Heart left ventricle (tissue), 16 donors: ENCODE results near the gene CIC. TPM values are rescaled to one million over a fixed set of nuclear protein-coding genes. Genes with fewer than 3 reads are reported as not detected.

Experiments used
- ATAC-seq, 4 donors: fragments of 200-7000 bp; cut with Tn5 transposase; one replicate each; pipeline ENCODE4 v1.9.1; 2020 to 2022; ENCODE audit warnings: moderate library complexity in 4 of 4, mild to moderate bottlenecking in 3 of 4, moderate number of reproducible peaks in 1 of 4
- DNase-seq, 5 donors: peaks; one replicate each; pipeline ENCODE4 v3.0.0-alpha.2; 2020
- H3K27ac ChIP-seq, 12 donors: fragments of 200-600 bp; sonication (generic) in 4 of 12; one replicate each; pipeline versions ENCODE4 v1.5.0 to v1.8.0; 2016 to 2022; ENCODE audit warnings: mild to moderate bottlenecking in 2 of 12
- H3K27me3 ChIP-seq, 9 donors: fragments of 200-600 bp; sonication (generic) in 2 of 9; one replicate each; pipeline versions ENCODE4 v1.5.1 to v1.8.0; 2016 to 2022; ENCODE audit warnings: mild to moderate bottlenecking in 3 of 9
- H3K36me3 ChIP-seq, 9 donors: fragments of 200-600 bp; sonication (generic) in 2 of 9; one replicate each; pipeline versions ENCODE4 v1.5.0 to v1.8.0; 2018 to 2022; ENCODE audit warnings: mild to moderate bottlenecking in 2 of 9
- H3K4me1 ChIP-seq, 12 donors: fragments of 200-600 bp; sonication (generic) in 4 of 12; one replicate each; pipeline versions ENCODE4 v1.5.0 to v1.8.0; 2016 to 2022; ENCODE audit warnings: mild to moderate bottlenecking in 3 of 12
- H3K4me3 ChIP-seq, 12 donors: fragments of 200-600 bp; sonication (generic) in 4 of 12; one replicate each; pipeline versions ENCODE4 v1.5.0 to v1.8.0; 2017 to 2022; ENCODE audit warnings: mild to moderate bottlenecking in 9 of 12, moderate library complexity in 4 of 12
- H3K9me3 ChIP-seq, 12 donors: fragments of 200-600 bp; sonication (generic) in 4 of 12; one replicate each; pipeline versions ENCODE4 v1.5.0 to v1.8.0; 2016 to 2022; ENCODE audit warnings: mild to moderate bottlenecking in 1 of 12
- POLR2A ChIP-seq, 2 donors: fragments of 450-650 bp; IDR thresholded peaks; one replicate each; pipeline ENCODE4 v1.6.1; 2017; ENCODE audit warnings: antibody characterized with exemption in 2 of 2, mild to moderate bottlenecking in 2 of 2, moderate library complexity in 2 of 2
- WGBS, 4 donors: extraction: QIAGEN DNeasy Blood & Tissue Kit in 2 of 4; methylation state at CpG; one replicate each; pipeline versions ENCODE4 v1.1.5 to v1.1.7; 2013 to 2018; 5-methylcytosine and 5-hydroxymethylcytosine counted together
- intact Hi-C, 10 donors: fragments of 100-400 bp; cut with DNase I; formaldehyde crosslinking; loops; one replicate each; pipeline versions ENCODE4 v1.11.1 to v1.14.2; 2022
- polyA plus RNA-seq, 2 donors: library from polyadenylated mRNA; stranded (reverse); fragments of 200-250 nt; gene quantifications; one replicate each; pipeline ENCODE4 v1.2.3, GENCODE V29; 2013
- total RNA-seq, 9 donors: library from RNA; depleted of rRNA in 2 of 9; stranded (reverse); fragments of >200 nt in 2 of 9; fragmentation: NEBNext Ultra II Directional in 3 of 9; extraction: Animal tissue kit (Norgen Biotek cat#: 25700) in 3 of 9; gene quantifications; one replicate each; pipeline versions ENCODE4 v1.1.0 to v1.2.4, GENCODE V29; 2016 to 2023
- TF ChIP-seq, protein P1 (sequence below), 12 donors: fragments of 200-600 bp; sonication (generic) in 4 of 12; IDR thresholded peaks; one replicate each; pipeline versions ENCODE4 v1.5.0 to v1.8.0; 2018 to 2022; ENCODE audit warnings: antibody characterized with exemption in 12 of 12, mild to moderate bottlenecking in 5 of 12
- donor health status: ischemic (EF 13 %, LVEDD 7.1; RV severe dilation, severe dysfunction).
- donor health status: healthy with polysubstance abuse.
- donor health status: DM: no; HTN: yes; CAD: no.
- donor health status: DM: no; HTN: no; CAD: no.
- donor health status: ischemic (EF 25% LVEDD 6.9; RV normal size, moderate dysfunction).
- donor health status: ischemic (EF 25% LVEDD 5.7; RV mildly dilated, moderate dysfunction).
- donor health status: healthy.
- donor health status: DM: yes; HTN: yes; CAD: no.
- donor health status: ischemic (EF 35%, LVEDD 5.7; RV mildly dilated, moderate dysfunction).
- donor health status: nonischemic (EF 11% LVEDD 7.7; RV severe dilation, severe dysfunction).
- donor health status: DM: yes; HTN: yes; CAD: no.
- donor health status: PGD.
- donor health status: ischemic (EF 29% LVEDD 5.4; RV normal size, mild dysfunction).
- donor health status: nonischemic (EF 23%, LVEDD 6.1; RV moderate dilation, normal function).

Gene CIC
- total and polyA plus RNA-seq, 11 donors: 25.5 to 54.8 (median 31.0) TPM

DNA sequence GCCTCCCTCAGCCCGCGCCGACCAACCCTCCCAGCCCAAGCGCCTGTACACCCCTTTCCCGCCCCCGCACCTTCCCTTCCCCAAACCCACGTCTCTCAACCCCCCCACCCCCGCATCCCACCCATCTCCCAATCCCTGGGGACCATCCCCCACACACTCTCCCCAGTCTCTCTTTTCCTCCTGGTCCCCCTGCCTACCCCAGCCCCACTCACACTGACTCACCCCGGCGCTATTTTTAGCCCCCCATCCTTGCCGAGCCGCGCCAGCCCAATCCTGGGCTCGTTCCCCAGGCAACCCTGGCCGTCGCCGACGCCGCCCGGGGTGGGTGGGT lies 11.7 kb downstream of the CIC start:
- Histone ChIP-seq H3K27ac (peak overlapping the region; percentile 95 to 100 (median 96)), H3K4me1 (peaks cover 27 to 89% (median 77%) of the 10 kb centered on the region in 12 donors), H3K9me3 (no peaks in the 10 kb centered on the region), H3K27me3 (no peaks in the 10 kb centered on the region), H3K4me3 (peak overlapping the region; percentile 51 to 97 (median 78)), H3K36me3 (peaks cover 0 to 7% (median 0%) of the 10 kb centered on the region in 9 donors)
- intact Hi-C loops: loop anchor here in 3 of 10 donors (1.0 to 5.0 kb wide), 3 partner anchors 26 to 38 kb away; partner anchors contain the start of genes ERF (in 1 of the 3) and GSK3A (in 1 of the 3)
- 0 to 1% (median 0%) methylated on average over 16 to 20 of the region's 20 CpGs for WGBS, 4 donors
- peak in 3 of 4 donors; percentile 24 to 44 (median 32) for ATAC-seq
- DNase-seq: peak in 2 of 5 donors; percentile 75 to 80
- no peak for TF ChIP-seq POLR2A (IDR thresholded peaks at IDR 0.05)
- TF ChIP-seq, protein P1, sequence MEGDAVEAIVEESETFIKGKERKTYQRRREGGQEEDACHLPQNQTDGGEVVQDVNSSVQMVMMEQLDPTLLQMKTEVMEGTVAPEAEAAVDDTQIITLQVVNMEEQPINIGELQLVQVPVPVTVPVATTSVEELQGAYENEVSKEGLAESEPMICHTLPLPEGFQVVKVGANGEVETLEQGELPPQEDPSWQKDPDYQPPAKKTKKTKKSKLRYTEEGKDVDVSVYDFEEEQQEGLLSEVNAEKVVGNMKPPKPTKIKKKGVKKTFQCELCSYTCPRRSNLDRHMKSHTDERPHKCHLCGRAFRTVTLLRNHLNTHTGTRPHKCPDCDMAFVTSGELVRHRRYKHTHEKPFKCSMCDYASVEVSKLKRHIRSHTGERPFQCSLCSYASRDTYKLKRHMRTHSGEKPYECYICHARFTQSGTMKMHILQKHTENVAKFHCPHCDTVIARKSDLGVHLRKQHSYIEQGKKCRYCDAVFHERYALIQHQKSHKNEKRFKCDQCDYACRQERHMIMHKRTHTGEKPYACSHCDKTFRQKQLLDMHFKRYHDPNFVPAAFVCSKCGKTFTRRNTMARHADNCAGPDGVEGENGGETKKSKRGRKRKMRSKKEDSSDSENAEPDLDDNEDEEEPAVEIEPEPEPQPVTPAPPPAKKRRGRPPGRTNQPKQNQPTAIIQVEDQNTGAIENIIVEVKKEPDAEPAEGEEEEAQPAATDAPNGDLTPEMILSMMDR (IDR thresholded peaks at IDR 0.05): no peak

DNA sequence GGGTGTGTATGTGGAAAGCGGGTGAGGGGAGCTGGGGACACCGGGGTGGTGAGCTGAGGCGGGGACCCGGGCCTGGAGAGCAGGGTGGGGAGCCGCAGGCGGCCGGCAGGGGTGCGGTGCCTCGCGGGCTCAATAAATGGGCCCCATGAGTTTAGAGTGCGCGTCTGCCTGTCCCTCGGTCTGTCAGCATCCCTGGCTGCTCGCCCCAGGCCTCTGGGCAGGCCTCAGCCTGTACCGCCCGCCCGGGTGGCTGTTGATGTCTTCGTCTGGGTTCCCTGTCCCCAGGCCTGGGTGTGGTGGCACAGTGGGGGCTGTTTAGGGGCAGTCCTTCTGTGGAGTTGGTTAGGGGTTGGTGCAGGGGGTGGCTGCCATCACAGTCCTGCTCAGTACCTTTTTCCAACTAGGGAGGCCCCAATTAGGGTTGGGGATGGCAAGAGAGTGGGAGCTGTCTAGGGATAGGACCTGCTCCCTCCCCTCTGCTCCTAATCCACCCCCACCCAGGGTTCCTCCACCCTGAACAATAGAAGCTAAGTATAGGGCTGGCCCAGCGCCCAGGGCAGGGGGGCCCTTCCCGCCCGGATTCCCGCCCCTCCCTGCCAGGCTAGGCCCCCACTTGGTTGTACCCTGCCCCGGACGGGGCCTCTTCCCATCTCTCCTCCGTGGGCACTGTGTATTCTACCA lies 12.2 kb downstream of the CIC start:
- WGBS, 4 donors: 3 to 10% (median 4%) methylated on average over 4 to 25 of the region's 25 CpGs
- ATAC-seq: peak; percentile 1 to 49 (median 4)
- TF ChIP-seq, protein P1 (IDR thresholded peaks at IDR 0.05): peak in 1 of 12 donors; percentile 9
- TF ChIP-seq POLR2A (IDR thresholded peaks at IDR 0.05): peak in 1 of 2 donors; percentile 52

DNA sequence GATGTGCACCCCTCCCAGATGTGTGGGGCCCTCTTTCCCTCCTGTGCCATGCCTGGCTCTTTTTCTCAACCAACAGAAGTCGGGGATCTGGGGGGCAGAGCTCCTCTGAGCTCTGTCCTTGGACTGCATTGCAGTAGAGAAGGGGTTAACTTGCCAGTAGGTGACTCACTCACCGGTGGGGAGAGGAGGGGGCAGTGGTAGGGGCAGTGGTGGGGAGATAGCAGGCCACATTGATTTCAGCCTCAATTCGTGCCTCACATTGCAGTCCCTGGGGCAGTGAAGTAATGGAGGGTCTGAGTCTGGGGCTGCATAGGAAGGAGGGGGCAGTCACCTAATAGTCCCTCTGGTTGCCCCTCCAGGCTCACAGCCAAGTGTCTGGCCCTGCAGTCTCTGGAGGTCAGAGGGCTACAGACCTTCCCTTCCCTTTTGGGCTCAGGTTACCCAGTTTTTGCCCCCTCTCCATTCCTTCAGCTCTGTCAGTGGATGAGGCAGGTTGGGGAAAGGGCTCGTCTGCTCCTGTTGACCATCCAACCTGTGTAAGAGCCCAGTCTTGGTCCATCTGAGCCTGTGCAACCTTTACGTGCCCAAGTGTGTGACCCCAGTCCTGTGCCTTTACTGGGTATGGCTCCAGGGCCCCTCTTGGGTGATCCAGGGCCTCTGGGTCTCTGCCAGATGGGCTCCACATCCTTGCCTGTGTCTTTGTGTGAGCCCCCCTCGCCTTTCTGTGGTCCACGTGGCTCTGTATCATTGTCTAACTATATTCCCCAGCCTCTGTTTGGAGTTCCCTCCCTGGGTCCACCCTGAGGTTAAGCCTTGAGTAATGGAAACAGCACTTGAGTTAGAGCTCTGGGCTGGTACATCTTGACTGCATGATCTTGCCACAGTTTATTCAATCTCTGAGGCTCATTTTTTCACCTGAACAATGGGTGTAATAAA lies 13.0 kb downstream of the CIC start:
- Histone ChIP-seq H3K4me1 (peaks cover 30 to 88% (median 78%) of the 10 kb centered on the region in 12 donors), H3K4me3 (peak overlapping the region in 10 of 12 donors; percentile 51 to 97 (median 78)), H3K27me3 (no peaks in the 10 kb centered on the region), H3K9me3 (no peaks in the 10 kb centered on the region), H3K27ac (peak overlapping the region; percentile 95 to 100 (median 96)), H3K36me3 (peaks cover 0 to 5% (median 3%) of the 10 kb centered on the region in 9 donors)
- intact Hi-C loops: loop anchor here in 4 of 10 donors (1.0 to 5.0 kb wide), 4 partner anchors 13 to 40 kb away; partner anchors contain the start of genes CIC (in 1 of the 4), ERF (in 1 of the 4) and GSK3A (in 1 of the 4)
- TF ChIP-seq, protein P1 (IDR thresholded peaks at IDR 0.05): no peak
- TF ChIP-seq POLR2A (IDR thresholded peaks at IDR 0.05): no peak
- WGBS, 4 donors: 20 to 31% (median 24%) methylated on average over 5 to 7 of the region's 7 CpGs
- DNase-seq (peak in 1 of 5 donors; percentile 36), ATAC-seq (no peak)

More for the DNA sequence above, 12.2 kb downstream of the CIC start:
- no peaks in the 10 kb centered on the region for H3K9me3 ChIP-seq
- no peaks in the 10 kb centered on the region for H3K27me3 ChIP-seq
- peak in 4 of 5 donors; percentile 76 to 88 (median 80) for DNase-seq
- H3K4me3 ChIP-seq: peak overlapping the region; percentile 51 to 97 (median 78)
- H3K36me3 ChIP-seq: peaks cover 0 to 4% (median 0%) of the 10 kb centered on the region in 9 donors
- H3K4me1 ChIP-seq: peaks cover 30 to 89% (median 77%) of the 10 kb centered on the region in 12 donors
- H3K27ac ChIP-seq: peak overlapping the region; percentile 95 to 100 (median 96)
- intact Hi-C loops: loop anchor here in 3 of 10 donors (1.0 to 5.0 kb wide), 3 partner anchors 26 to 39 kb away; partner anchors contain the start of genes ERF (in 1 of the 3) and GSK3A (in 1 of the 3)
